Stimulated activated CD4-positive, alpha-beta T cell treated with anti-CD3 and anti-CD28 coated beads, TNF-alpha, amount 100 ng/mL, for 24 hours (primary cell): ENCODE measurements around the gene ALDH9A1.
"Not testable (repeated sequence)": the region's sequence is repeated elsewhere in the genome, so short reads cannot be mapped to it uniquely, and the experiment has no call there.

Experiments used
- DNase-seq, 3 experiments: peaks; one replicate each; pipeline ENCODE4 v3.0.0-alpha.2; 2020; ENCODE audit warnings: low read depth in 3 of 3

ALDH9A1 gene

DNA sequence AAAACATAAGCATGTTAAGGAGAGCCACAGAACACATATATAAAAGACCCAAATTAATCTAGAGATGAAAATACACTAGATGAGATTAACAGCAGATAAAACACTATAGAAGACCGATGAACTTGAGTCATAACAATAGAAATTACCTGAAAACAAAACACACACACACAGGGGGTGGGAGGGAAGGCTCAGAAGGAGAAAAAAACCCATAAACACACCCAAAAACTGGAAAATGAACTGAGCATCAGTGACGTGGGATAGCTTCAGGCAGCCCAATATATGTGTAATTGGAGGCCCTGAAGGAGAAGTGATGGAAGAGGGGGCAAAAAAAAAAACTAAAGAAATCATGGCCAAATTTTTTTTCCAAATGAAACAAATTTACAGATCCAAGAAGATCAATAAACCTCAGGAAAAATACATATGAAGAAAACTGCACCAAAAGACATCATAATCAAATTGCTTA lies 11.4 kb downstream of the ALDH9A1 start:
- no peak for DNase-seq

DNA sequence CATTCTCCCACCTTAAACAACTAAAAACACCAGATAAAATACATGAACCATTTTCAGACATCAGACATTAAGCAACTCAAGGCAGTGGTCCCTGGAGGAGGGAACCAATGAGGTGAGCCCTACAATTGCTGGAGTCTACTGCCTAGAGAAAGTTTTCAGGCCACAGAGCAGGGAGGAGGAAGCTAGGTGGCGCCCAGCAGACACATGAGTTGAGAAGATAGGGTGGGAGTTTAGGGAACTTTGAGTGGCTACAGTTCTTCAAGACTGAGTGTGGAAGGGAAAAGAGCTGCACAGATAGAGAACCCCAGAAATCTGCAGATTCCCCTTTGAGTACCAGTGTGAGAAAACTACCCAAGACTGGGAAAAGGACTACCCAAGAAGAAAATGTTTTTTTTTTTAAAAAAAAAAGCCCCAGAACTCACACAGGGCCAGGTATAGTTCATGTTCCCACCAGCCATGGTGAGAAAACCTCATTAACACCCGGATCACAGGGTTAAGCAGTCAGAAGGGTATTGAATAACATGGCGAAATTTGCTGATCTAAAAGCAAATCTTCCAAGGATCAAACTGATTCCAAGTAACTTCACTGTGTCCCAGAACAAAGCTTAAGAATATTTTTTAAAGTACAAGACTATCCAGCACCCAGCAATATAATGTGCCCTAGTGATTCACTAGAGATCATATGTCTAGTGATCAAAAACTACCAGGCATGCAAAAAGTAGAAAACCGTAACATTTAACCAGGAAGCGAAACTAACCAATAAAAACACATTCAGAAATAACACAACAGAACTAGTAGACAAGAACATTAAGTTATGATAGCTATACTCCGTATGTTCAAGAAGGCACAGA lies 12.0 kb downstream of the ALDH9A1 start:
- no peak for DNase-seq

DNA sequence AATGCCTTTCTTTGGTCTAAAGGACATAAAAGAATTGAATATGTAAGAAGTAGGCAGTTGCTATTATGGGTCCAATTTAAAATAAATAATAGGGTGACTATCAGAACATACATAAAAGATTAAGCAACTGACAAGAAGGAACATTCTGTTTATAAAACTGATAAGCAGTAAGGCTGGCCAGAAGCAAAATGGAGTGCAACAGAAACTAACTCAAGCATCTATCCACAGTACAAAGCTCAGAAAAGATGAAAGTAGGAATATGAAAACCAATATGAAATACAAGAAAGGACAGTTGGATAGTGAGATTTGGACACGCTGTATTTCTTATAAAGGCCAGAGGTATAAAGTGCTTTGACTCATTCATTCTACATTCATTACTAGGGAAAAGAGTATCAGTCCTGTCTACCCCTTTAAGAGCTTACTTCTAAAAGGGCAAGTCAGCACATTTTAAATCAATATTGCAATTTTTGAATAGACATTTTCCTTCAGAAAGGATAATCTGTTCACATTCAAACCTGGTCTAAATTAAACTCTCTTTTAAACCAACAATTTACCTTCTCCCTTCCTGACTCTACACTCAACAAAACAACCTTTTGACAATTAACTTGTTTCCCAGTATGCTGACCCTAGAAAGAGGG lies 14.4 kb downstream of the ALDH9A1 start:
- no peak for DNase-seq

DNA sequence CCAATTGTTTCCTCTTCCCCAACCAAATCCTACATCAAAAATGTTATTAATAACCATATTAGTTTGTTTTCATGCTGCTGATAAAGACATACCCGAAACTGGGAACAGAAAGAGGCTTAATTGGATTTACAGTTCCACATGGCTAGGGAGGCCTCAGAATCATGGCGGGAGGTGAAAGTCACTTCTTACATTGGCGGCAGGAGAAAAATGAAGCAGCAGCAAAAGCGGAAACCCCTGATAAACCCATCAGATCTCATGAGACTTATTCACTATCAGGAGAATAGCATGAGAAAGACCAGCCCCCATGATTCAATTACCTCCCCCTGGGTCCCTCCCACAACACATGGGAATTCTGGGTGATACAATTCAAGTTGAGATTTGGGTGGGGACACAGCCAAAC lies 17.6 kb downstream of the ALDH9A1 start:
- not testable (repeated sequence) for DNase-seq

DNA sequence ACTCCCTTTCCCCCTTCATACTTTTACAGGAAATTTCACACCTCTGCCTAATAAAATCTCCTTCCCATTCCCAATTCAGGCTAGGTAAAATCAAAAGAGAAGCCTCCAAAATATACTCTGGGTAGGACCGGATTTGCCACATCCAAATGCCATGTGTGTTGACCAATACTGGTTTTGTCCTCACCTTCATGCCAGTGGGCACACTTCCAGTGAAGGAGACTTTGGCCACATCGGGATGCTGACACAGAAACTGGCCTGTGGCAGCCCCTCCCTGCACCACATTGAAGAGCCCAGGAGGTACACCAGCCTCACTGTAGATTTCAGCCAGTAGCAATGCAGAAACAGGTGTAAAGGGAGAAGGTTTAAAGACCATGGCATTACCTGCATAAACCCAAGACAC lies 18.1 kb downstream of the ALDH9A1 start:
- no peak for DNase-seq

DNA sequence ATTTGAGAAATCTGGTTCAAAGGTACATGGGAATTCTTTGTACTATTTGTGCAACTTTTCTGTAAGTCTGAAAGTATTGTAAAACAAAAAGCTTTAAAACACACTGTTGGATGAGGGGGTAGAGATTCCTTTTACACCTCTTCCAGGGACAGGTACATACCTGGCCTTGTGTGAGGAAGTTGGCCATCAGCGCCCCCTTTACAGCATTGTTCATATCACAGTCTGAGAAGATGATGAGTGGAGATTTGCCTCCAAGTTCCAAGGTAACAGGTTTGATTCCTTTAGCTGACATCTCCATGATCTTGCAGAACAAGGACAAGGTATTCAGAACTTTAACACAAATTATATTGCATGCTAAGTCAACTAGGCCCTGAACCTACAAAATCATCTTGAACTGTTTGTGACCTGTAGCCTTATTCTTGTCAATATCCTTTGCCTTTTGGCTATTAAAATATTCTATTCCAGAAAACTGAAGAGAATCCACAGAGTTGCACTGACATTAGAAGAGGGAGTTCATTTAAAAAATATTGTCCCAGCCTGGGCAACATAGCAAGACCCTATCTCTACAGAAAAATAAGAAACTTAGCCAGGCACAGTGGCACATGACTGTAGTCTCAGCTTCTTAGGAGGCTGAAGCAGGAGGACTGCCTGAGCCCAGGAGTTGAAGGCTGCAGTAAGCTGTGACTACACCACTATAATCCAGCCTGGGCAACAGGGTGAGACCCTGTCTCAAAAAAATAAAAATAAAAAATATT lies 18.9 kb downstream of the ALDH9A1 start:
- no peak for DNase-seq

DNA sequence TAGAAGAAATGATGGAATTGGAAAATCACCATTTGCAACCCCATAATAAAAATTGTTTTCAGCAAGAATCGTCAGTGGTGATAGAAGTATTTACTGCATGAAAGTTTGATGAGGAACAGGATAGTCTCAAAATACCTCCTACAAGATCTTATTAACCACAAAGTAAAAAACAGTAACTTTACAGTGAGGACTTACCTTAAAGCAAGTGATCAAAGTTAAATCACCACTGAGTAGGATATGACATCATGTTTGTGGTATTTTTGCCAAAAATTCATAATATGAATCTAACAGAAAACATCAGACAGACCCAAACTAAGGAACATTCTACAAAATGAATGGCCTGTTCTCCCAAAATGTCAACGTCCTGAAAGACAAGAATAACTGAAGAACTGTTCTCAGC lies 19.9 kb downstream of the ALDH9A1 start:
- no peak for DNase-seq

DNA sequence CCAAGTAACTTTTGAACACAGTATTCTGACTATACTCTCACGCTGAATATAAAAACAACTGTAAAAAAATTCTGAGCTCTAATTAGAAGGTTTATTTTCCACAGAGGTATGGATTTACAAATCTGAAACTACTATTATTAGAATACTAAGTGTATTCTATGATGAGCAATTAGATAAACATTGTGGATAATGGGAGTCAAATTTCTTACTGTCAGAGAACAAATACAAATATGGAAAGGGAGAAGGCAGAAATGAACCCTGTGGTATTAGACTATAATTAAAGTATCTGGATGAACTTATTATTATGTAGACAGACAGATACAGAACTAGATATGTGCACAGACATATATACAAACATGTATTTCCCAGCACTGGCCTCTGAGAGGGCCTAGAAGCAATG lies 22.6 kb downstream of the ALDH9A1 start:
- no peak for DNase-seq

DNA sequence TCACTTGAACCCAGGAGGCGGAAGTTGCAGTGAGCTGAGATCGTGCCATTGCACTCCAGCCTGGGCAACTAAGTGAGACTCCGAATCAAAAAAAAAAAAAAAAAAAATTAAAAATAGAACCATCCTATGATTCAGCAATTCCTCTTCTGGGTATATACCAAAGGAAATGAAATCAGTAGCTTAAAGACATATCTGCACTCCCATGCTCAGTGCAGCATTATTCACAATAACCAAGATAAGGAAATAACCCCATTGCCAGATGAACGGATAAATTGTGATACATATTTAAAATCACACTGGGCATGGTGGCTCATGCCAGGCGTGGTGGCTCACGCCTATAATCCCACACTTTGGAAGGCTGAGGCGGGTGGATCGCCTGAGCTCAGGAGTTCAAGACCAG lies 23.8 kb downstream of the ALDH9A1 start:
- no peak for DNase-seq

DNA sequence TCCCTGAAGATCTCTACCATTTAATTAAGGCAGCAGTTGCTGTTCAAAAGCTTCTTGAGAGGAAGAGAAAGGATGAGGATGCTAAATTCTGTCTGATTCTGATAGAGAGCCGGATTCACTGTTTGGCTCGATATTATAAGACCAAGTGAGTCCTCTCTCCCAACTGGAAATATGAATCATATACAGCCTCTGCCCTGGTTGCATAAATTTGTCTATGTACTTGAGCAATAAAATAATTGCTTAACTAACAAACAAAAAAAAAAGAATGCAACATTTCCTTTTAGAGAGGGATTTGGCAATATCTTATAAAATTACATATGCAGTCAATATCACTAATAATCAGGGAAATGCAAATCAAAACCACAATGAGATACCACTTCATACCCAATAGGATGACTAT lies 26.8 kb downstream of the ALDH9A1 start:
- no peak for DNase-seq

DNA sequence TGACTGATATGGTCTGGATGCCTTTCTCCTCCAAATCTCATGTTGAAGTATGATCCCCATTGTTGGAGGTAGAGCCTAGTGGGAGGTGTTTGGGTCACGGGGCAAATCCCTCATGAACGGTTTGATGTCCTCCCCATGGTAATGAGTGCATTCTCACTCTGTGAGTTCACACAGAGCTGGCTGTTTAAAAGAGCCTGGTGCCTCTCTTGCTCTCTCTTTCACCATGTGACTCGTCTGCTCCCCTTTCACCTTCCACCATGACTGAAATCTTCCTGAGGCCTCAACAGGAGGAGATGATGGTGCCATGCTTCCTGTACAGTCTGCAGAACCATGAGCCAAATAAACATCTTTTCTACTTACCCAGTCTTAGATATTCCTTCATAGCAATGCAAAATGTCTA lies 30.2 kb downstream of the ALDH9A1 start:
- DNase-seq = no peak

DNA sequence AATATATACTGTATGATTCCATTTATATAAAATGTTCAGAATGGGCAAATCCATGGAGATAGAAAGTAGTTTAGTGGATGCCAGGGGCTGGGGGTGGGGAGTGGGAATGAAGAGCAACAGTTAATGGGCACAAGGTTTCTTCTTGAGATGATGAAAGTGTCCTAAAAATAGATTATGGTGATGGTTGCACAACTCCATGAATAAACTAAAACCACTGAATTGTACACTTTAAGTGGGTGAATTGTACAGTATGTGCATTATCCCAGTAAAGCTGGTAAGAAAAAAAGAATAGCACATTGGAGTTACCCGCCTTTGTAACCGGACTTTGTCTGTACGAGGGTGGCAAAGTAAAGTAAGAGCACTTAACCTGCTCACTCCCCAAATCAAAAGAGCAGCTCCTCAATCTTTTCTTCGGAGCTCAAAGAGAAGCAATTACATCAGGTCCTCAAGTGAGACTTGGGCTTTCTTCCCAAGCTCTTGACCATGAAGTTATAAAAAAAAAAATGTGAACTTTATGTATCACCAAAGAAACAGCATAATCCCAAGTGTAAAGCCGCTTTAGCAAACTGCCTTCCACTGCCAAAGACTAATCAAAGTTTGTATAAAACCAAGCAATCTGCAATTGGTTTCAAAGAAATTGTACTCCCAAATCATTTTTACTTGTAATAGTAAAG lies 32.1 kb downstream of the ALDH9A1 start:
- DNase-seq = no peak

DNA sequence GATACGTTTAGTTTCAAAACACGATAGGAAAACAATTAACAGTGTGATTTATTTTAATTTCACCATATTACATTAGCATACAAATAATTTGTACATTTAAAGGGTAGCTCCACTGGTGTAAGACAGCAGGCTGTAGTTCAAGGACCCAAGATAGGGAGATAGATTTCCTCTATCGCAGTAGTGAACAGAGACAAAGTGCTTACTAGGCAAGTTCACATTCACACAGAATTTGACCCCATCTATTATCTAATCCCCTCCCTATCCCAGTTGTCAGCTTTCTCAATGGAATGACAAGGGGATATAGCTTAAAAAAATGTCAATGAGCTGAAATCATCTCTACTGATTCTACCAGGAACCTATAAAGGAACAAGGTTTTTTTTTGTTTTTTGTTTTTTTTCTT lies 36.2 kb downstream of the ALDH9A1 start:
- no peak for DNase-seq

DNA sequence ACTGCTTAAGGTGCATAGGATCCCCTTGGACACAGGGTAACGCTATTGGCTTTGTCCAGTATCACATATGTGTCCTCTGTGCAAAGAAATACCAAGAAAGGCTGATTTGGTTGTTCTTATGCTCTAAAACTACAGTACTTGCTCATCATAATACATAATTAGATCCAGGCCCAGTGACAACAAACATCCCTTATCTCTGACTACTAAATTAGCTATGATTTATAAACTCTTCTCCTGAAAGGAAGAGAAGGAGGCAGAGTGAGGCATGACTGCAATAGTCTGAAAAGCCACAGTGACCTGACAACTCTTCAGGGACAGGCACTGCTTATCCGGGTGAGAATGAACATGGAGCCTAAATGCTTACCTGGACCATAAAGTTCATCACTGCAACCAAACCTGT lies 36.7 kb downstream of the ALDH9A1 start:
- DNase-seq = no peak

DNA sequence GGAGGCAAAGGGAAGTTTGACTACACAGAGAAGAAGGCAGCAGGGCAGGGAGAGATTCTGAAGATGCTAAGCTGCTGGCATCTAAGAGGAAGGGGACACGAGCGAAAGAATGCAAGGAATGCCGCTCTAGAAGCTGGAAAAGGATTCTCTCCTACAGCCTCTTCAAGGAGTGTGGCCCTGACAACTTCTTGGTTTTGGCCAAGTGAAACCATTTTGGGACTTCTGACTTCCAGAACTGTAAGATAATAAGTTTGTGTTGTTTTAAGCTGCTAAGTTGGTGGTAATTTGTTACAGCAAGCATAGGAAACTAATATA lies 38.8 kb downstream of the ALDH9A1 start:
- no peak for DNase-seq

DNA sequence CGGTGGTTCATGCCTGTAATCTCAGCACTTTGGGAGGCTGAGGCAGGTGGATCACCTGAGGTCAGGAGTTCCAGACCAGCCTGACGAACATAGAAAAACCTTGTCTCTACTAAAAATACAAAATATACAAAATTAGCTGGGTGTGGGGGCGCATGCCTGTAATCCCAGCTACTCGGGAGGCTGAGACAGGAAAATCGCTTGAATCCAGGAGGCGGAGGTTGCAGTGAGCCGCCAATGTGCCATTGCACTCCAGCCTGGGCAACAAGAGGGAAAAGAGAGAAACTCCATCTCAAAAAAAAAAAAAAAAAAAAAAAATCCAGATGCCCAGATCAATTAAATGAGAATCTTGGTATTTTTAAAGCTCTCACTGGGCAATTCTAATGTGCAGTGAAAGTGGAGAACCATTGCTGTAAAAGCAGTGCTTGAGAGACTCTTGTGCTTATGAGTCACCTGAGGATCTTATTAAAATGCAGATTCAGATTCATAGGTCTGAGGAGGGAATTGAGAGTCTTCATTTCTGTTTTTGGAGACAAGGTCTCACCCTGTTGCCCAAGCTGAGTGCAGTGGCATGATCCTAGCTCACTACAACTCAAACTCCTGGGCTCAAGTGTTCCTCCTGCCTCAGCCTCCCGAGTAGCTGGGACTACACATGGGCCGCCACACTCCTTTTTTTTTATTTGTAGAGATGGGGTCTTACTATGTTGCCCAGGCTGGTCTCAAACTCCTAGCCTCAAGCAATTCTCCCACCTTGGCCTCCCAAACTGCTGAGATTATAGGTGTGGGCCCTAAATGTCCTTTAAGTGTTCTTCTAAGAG lies 39.4 kb downstream of the ALDH9A1 start:
- DNase-seq = not testable (repeated sequence)

DNA sequence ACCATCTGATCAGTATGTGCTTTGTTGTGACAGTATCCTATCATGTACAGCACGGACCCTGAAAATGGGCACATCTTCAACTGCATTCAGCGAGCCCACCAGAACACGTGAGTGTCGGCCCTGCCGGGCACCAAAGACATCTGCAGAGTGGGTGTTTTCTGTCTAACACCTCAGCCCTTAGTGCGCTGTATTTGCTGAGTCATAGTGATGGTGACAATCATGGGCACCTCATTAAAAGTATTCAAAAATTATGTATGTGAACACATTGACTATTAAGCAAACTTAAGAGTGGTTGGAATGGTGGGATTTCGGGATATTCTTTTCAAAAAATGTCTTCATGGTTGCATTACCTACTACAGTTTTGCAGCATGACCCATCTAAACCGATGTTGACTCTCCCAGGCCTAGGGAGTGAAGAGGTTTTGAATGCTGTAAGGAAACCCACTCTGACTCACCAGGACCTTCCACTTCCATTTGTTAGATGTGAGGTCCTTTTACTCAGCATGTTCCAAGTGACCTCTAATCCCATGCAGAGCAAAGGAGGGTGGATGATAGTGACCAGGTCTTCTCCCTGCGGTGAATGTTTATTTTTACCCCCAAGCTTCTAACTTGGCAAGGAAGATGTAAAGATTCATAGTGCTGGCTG lies 47.3 kb downstream of the ALDH9A1 start:
- no peak for DNase-seq

DNA sequence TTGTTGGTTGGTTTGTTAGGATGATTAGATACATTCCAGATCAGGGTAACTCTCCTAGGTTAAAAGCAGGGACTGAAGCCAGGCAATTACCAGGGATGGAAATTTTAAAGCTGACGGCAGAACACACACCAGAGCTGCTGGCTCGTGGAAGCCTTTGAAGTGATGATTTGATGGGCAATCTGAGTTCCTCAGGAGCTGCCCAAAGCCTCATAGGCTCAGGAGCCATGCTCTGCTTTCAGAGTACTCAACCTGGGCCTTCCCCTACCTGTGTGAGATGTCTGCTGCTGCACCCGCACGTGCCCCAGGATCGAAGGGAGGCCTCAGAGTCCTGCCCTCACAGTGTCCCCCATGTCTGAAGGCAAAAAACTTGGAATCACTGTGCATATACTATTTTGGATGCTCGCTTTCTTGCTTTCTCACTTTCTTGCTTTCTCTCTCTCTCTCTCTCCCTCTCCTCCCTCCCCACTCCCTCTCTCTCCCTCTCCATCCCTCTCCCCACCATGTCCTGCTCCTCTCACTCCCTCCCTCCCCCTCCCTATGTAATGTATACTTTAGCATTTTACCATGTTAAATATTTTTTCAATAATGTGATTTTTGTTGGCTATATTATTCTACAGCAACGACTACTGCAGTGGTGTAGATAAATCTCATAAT lies 49.3 kb downstream of the ALDH9A1 start:
- no peak for DNase-seq

DNA sequence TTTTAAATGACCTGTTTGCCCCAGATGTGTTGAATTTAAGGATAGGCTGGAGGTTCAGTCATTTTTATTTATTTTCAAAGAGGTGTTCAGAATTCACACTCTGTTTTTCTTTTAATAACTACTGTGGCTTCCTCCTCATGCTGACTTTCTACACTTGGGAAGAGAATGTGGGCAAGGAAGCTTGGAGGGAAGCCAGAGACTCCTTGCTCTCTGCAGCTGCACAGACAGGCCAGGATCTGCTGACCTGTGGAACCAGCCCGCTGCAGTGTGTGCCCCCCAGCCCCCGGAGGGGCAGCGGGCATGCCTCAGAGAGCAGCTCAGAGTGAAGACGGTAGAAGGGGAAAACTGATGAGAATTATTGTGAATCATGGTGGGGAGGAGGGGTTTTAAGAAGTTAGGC lies 50.4 kb downstream of the ALDH9A1 start:
- no peak for DNase-seq

DNA sequence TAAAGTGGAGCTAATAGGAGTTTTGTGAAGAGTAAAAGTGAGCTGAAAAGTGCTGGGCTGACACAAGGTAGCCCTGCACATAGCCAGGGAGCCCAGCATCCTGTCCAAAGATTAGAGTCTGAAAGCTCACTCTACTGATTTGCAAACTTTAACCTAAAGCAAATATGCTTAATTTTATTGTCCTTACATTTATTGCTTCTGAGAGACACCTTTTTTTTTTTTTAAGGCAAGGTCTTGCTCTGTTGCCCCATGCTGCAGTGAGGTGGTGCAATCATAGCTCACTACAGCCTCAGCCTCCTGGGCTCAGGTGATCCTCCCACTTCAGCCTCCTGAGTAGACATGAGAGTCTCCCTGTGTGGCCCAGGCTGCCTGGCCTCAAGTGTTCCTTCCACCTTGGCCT lies 50.8 kb downstream of the ALDH9A1 start:
- no peak for DNase-seq
